Stimulated activated CD4-positive, alpha-beta T cell treated with anti-CD3 and anti-CD28 coated beads, Interleukin-15, amount 100 ng/mL, for 24 hours (primary cell): ENCODE data around the gene KICS2.
"Not testable (repeated sequence)": the region's sequence is repeated elsewhere in the genome, so short reads cannot be mapped to it uniquely, and the experiment has no call there.

Experiments
- DNase-seq: peaks from one replicate; pipeline ENCODE4 v3.0.0-alpha.2; 2020

KICS2 gene

DNA sequence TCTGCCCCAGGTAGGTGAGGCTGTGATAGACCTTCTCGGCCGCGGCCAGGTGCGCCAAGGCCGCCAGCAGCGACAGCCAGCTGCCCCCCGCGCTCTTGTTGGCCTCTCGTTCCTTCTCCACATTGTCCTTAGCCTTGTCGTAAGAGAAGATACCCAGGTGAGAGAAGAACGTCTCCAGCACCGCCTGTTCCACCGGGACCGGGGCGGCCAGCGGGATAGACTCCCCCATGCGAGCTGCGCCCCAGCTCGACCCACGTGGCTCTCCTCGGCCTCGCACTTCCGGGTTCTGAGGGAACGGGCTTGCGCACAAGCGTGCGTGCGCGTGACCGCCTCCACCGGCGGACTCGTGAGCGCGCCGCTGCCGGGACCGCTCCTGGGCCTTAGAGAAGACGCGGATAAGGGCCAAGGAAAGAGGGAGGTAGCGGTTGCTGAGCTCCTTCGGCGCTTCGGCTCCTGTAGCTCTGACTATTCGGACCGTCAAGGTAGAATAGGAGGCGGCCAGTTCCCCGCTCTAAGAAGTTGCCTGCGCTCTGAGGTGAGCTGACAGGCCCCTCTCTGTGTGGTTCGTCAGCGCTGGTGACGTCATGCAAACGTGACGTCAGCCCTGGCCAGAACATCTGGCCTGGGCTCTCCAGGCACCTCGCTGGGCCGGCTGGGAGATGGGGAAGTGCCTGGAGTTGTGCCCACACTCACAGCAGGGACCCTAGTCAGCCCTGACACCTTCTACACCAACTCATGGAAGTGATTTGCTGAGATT is at the start of gene KICS2:
TSS of gene KICS2 (minus strand) at position 288 of the 757 bp plus-strand sequence. CDS start at position 229, 59 bp downstream.
- peak; percentile 93 for DNase-seq

DNA sequence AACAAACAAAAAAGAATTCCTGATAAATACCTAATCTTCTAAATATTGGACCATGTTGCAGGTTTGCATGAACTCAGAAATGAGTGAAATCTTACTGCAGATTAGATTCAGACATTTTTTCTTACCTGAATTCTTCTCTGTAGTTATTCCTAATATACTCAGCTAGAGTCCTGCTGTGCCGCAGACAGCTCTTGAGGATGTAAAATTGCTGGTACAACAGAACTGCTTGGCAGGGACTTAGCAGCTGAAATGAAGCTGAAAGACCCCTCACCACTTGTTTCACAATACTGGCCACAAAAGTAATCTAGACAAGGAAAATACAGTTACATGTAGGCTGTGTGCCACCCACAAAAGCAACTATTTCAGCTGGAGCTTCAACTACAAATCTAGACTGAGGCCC is 48.3 kb upstream of the KICS2 start:
- no peak for DNase-seq

DNA sequence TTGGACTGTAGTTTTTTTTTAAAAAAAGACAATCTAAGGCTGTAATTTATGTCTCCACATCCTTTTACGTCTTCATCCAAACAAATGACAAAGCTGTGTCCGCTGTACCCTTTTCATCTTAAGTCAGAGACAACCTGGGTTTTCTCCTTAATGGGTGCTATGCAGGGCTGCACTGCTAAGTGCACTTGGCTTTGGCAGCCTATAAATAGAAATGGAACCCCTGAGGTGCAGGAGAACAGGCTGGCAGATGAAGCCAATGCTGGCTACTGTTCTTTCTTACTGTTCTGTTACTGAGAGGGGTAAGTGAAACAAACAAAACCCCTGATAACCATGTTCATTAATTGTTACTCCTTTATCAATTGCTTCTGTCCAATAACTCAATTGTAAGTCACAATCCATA is 47.1 kb upstream of the KICS2 start:
- DNase-seq = no peak

DNA sequence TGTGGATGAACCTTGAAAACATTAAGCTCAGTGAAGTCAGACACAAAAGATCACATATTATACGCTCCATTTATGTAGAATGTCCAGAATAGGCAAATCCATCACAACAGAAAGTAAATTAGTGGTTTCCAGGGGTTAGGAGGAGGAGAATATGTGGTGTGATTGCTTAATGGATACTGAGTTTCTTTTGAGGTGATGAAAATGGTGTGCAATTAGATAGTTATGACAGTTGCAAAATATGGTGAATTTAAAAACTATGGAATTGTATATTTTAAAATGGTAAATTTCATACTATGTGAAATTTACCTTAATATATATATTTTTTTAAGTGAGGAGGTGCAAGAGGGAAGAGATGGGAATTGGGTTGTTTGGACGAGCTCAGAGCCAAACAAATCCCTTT is 46.3 kb upstream of the KICS2 start:
- DNase-seq = no peak

DNA sequence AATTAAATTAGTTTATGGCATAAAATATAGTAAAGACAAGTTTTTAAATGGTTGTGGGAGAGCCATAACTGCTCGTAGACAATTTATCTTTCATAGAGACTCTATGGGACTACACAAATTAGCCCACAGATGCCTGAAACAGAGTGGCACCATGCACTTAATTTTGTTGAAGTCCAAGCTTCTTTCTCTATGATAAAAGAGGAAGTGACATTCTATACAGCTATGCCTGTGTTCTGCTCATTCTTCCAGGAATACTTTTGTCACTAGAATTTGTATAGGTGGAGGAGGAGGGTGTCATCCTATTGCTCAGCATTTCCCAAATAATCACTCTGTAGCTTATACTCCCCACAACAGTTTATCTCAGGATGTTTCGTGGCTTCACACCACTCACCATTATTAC is 43.7 kb upstream of the KICS2 start:
- DNase-seq = no peak

DNA sequence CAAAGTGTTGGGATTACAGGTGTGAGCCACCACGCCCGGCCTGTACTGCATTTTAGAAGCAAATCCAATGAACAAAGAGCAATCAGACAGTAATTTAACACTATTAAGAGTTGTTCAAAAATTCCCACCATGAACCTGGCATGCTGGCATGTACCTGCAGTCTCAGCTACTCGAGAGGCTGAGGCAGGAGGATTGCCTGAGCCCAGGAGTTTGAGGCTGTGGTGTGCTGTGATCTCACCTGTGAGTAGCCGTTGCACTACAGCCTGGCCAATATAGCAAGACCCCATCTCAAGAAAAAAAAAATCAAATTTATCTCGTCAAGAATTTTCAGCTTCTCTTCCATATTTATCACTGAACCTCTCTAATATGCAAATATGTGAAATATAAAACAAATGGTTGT is 39.7 kb upstream of the KICS2 start:
- DNase-seq = no peak

DNA sequence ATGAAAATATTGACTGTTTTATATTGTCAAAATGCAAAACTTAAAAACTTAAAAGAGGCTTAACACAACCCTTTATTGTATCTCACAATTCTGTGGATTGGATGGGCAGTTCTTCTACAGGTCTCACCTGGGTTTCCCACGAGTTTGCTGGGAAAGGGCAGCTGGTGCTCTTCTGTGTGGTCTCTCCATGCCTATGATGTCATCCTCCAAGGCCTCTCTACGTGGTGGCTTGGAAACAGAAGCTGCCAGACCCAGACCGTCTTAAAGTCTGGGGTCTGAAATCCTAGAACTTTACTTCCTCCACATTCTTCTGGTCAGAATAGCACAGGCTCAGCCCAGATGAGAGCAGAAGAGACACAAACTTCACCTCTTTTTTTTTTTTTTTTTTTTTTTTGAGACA is 36.5 kb upstream of the KICS2 start:
- DNase-seq = no peak

DNA sequence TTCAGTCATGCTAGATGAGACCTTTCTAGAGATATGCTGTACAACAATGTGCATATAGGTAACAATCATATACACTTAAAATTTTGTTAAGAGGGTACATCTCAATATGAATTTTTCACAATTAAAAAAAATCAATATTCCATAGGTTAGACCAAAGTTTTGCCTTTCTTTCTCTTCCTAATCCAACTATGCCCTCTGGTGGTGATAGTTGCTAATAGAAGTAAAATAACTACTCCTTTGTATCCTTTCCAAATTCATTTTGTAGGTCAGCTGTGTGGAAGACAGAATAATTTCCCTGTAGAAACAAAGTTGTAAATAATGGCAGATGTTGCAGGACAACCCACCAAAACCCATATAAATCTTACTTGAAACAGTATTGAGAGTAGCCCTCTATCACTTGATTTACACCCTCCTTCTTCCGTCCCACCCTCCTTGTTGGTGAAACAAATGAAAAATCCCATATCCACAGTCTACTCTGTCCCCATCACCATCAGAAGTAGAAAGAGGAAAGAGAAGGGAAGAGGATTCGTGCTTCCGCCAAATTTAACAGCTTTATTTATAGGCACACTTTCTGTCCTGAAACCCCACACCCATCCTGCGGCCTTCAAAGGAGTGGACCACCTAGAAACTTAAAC is 34.2 kb upstream of the KICS2 start:
- no peak for DNase-seq

DNA sequence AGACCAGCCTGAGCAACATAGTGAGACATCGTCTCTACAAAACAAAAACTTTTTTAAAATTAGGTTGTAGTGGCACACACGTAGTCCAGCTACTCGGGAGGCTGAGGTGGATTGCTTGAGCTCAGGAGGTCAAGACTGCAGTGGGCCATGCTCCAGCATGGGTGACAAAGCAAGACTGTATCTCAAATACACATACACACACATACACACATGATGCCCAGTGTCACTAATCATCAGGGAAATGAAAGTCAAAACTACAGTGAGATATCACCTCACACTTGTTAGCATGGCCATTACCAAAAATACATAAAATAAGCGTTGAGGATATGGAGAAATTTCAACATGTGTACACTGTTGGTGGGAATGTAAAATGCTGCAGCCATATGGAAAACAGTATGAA is 33.2 kb upstream of the KICS2 start:
- no peak for DNase-seq

DNA sequence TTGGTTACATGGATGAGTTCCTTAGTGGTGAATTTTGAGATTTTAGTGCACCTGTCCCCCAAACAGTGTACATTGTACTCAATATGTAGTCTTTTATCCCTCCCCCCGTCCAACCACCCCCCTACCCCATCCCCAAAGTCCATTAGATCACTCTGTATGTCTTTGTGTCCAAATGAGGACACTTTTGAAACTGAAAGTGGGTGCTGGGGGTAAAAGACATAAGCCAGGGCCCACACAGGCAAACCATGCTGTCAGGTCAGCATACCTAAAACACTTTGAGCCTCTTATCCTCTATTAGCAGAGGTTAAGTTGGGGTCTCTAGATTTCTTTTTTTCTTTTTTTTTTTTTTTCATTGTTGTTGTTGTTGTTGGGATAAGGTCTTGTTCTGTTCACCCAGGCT is 31.3 kb upstream of the KICS2 start:
- no peak for DNase-seq

DNA sequence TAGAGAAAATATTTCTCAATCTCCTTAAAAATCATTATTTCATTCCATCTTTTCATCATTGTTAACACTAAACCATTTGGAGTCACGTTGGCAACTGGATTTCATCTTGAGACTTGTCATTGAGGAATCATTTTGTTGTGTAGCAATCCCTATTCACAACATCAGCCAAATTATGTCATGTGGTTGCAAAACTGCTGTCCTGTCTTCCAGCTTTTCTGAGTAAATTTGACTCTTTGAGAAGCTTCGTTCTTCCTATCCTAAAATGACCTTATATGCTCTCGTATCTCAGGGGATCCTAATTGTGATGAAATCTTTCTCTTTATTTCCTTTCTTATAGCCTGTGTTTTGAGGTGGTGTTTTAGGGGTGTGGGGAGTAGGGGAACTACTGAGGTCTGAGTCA is 30.6 kb upstream of the KICS2 start:
- DNase-seq = no peak

DNA sequence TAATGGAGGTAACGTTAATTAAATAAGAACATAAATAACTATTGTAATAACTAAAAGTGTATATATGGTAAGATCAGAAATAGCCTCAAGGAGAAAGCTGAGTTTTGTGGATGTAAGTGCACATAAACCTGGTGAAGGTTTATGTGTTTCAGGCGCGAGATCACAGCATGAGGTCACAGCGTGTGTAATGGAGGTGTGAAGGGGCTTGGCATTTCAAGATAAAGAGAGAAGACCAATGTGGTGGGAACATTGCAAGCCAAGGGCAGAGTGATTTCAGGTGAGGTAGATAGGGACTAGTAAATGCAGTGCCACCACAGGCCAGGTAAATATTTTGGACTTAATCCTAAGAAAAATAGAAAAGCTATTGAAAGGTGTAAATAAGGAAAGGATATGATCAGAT is 21.7 kb upstream of the KICS2 start:
- no peak for DNase-seq

DNA sequence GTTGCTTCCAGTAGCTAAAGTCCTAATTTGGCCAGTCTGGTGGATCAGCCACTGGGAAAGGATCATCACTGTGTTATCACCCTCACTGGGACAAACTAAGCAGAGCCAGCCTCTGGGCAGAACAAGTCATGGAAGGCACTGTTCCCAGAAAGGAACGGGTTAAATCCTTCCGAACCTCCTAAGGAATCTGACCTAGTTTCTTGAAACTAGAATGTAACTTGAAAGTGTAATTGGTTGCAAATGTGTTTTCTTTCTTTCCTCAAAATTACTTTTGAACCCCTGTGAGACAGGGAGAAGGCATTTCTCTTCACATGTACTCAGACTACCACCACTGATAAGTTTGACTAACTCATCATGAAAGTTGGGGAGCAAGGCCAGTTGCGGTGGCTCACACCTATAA is 18.7 kb upstream of the KICS2 start:
- DNase-seq = no peak

DNA sequence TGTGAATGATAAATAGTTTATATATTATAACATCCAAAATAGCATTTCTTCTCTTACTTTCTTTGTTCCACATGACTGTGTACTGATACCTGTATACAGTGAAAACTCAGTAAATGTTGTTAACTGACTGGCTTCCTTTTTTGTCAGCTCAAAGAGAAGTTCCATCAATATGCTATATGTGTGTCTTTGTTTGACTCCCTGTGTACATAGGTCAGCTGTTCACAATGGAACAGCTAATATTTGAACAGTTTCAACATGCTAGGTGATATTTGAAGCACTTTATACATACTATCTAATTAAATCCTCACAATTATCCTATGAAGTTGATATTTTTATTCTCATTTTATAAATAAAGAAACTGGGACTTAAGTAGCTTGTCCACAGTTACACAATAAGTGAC is 15.3 kb upstream of the KICS2 start:
- no peak for DNase-seq

DNA sequence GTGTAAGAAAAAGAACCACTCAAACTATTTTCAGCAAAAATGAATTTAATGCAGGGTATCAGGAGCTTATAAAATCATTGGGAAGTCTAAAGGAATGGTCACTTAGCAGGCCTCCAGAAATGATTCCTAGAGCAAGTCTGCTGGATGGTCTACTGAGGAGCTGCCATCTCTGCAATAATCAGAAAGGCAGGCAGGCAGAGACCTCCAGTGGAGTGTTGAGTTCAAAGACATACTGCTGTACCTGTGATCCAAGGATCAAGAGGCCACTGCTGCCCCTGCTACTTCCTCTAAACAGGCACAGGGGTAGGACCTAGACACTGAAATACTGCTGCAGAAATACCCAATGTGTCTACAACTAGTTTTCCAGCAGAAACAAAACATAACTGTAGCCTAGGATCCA is 14.5 kb upstream of the KICS2 start:
- DNase-seq = no peak

DNA sequence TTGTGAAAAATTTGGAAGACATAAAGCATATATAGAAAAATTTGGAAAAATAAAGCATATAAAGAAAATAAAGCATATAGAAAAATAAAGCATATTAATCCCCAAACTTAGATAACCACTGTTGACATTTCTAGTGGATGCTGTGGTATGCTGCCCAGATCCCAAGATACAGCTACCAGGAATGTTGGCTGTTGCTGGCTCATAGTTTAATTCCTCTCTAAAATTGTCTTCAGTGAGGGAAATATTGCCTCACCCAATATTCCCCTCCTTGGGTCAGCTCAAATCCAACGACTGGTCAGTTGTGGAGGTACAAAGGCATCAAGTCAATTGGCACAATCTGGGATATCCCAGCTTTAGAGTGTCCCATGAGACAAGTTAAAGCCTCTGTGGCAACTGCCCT is 10.1 kb upstream of the KICS2 start:
- DNase-seq = no peak

DNA sequence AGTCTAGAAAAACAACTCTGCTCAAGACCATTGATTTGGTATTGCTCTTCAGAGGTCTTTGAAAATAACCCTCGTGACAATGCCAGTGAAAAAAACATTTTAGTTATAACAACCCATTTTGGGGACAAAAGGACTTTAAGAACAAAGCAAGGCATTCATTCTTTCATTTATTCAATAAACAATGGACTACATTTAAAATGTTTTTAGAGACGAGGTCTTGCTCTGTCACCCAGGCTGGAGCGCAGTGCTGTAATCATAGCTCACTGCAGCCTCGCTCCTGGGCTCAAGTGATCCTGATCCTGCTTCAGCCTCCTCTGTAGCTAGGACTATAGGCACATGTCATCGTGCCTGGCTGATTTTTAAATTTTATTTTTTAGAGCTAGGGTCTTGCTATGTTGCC is 7.7 kb upstream of the KICS2 start:
- no peak for DNase-seq

DNA sequence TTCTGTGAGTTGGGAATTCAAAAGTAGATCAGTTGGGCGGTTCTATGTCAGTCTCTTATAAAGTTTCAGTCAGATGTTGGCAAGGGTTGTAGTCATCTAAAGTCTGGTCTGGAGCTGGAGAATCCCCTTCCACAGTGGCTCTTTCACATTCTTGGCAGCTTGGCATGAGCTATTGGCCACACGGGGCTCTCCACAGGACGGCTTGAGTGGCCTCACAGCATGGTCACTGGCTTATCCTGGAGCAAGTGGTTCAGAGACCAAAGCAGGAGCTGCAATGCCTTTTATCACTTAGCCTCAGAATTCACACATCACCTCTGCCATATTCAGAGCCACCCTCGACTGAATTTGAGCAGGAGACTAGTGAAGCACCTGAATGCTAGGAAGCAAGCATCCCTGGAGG is 7.1 kb upstream of the KICS2 start:
- DNase-seq = no peak

DNA sequence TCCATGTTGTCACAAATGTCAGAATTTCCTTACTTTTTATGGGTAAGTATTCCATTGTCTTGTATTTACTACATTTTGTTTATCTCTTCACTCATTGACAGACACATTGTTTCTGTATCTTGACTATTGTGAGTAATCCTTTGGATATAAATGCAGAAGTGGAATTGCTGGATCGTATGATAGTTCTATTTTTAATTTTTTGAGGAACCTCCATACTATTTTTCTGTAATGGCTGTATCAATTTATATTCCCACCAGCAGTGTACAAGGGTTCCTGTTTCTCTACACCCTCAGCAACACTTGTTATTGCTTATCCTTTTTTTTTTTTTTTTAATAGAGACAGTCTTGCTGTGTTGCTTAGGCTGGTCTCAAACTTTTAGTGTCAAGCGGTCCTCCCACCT is 3.5 kb upstream of the KICS2 start:
- no peak for DNase-seq

DNA sequence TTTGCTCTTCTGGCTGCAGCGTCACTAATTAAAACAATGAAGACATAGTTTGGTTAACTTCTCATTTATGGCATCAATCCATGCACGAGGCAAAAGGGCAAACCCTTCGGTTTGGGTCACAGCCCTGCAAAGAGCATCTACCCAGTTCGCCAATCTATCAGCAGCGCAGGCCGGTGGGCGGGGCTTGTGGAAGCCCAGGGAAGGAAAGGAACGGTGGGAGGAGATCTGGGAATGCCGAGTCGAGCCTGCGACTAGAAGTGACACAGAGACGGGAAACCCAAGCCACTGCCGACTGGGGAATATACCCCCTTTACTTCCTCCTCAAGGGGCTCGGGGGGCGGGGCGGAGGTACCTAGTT is 466 bp downstream of the KICS2 start:
- peak; percentile 75 for DNase-seq

DNA sequence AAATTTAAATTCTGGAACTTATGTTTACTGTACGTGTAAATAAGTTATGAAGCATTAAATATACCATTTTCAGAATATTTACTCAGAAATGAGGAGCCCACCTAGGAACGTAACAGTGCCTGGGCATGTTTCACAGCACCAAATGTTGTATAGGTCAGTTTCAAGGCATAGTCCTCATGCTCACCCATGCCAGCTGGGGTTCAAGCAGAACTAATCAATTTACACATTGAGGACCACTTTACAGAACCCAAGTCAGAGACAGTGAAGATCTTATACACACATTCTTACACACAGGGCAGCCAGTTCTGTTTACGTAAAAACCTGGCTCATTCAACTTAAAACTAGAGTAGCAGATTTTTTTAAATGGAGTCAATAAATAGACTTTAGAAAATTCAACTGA is 2.0 kb downstream of the KICS2 start:
- DNase-seq = no peak

DNA sequence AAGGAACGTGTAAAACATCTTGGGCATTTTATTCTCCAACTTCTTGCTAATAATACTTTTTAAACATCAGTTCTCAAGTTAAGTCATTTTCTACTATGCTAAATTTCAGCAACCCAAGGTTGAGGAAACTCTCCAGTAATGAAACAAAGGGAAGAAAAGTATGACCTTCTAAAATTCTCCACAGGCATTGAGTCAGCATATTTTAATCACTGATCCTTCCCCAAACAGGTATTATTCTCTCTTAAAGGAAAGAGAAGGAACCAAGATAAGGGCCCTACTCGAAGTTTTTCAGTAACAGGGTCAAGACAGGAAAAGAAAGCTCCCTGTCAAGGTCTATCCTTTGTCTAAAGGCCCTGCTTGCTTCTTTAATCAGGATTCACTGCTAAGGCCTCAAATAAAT is 3.0 kb downstream of the KICS2 start:
- DNase-seq = no peak

DNA sequence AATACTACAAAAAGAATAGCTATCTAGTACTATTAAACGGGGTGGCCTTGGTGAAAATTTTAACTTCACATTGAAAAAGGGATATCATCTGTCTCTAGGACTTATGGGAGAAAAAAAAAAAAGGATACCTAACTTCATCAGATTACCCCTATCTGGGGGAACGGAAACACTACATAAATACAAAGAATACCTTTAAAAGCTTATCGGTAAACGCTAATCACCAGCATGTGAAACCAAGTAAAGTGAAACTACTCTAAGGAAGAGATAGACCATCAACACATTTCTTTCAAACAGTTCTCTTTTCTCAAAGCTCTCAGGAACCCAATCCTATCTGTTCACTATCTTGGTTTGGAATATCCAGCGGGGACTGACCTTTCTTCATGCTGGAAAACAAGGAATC is 3.5 kb downstream of the KICS2 start:
- DNase-seq = no peak

DNA sequence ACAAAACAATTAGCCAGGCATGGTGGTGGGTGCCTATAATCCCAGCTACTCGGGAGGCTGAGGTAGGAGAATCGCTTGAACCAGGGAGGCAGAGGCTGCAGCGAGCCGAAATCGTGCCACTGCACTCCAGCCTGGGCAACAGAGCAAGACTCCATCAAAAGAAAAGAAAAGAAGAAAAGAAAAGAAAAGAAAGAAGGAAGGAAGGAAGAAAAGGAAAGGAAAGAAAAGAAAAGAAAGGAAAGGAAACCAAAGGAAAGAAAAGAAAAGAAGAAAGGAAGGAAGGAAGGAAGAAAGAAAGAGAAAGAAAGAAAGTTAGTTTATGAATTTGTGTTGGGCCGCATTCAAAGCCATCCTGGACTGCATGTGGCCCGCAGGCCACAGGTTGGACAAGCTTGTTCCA is 4.5 kb downstream of the KICS2 start:
- not testable (repeated sequence) for DNase-seq

DNA sequence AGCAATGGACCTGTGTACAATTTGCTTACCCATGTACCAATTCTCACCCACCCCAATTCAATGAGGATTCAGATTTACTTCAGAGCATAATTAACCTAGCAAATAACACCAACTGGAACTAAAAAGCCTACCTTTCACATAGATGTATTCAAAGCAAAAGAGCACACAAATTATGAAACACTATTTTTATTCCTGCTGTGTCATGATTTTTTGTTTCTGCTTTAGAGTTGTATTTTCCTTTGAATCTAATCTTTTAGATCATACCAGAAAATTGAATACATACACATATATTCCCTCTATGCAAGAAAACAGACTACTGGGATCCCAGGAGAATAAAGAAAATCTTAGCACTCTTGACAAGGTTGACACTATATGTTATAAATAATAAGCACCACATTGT is 5.9 kb downstream of the KICS2 start:
- DNase-seq = no peak
